TTC549 (cell line): ENCODE data around the gene TMEFF2.

Source experiments
- FAIRE-seq: peaks from 2 replicates; lab custom pipeline; 2012; peaks lifted over from hg19 to GRCh38; lab: Jason Lieb, UNC

The TMEFF2 gene

DNA sequence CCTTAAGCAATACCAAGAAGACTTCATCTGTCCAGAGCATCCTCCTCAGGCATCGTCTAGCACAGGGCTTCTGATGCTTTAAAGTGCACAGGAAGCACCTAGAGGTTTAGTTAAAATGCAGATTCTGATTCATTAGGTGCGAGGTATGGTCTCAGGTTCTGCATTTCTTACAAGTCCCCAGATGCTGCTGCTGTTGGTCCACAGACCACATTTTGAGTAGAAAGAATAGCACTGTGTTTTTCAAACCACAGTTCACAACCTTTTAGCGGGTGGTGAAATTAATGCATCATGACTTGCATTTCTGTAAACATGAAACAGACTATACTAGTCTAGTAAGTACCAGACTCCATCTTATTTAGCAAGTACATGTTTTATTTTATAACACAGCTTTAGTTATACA is 134.6 kb downstream of the TMEFF2 start:
- no peak for FAIRE-seq

DNA sequence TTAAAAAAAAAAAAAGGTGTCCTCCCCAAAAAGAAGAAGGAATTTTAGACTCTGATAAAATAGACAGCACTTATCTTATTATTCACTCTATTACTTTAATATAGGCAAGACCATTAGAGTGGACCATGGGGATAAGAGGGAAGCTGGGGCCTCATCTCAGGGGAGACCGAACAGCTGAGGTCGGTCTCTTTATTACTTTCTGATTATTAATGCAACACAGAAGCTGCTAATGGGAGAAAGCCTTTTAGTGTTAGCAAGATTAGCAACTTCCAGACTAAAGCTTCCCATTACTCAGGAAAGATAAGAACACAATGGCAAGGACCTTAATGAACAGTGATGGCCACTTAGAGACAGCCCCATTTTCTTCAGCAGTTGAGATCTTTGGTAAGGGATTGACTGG is 135.5 kb downstream of the TMEFF2 start:
- no peak for FAIRE-seq

DNA sequence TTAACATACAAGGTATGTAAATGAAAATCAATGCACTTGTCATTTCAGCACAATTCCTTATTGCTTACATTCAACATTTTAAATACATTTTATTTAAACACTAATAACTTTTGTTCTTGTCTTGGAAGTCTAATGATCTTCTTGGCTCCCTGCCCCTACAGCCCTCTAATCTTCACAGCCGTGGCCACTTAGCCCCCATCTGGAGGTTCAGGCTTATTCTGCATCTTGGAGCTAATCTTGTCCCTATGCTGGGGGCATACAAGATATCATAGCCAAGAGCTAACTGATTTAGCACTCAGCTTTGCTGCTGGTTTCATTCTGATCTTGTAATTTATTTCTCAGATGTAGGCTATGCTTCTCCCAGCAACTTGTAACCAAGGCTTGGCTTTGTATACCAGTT is 140.8 kb downstream of the TMEFF2 start:
- no peak for FAIRE-seq

DNA sequence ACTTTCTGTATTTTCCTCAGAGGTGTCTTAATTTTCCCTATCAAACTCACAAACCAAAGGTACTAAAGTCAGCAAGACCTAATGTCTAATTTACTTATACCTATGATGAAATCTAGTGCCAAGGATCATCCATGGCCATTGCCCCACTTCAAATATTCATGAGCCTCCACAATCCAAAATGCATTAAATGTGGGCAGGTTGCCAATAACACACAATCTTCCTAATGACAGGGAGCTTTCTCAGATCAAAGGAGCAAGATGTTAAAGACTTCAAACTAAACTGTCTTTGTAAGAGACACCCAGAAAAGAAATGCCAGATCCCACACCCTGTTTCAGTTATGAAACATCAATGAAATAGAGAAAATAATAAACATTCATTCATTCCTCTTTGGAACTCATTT is 143.2 kb downstream of the TMEFF2 start:
- FAIRE-seq = no peak

DNA sequence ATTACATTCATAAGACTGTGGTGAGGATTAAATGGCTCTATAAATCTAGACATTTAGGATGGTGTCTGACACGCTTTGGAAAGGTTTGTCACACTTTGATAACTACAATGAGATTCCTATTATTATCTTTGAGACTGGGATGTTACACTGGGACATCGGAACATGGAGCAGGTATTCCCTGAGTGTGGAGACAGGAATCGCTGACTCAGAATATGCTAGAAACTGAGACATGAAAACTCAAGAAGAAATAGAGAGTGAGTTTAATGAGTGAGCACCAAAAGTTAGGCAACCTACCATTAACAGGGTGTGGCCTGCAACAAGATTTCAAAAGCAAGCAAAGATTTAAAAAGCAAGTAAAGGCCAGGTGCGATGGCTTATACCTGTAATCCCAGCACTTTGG is 145.4 kb downstream of the TMEFF2 start:
- no peak for FAIRE-seq

DNA sequence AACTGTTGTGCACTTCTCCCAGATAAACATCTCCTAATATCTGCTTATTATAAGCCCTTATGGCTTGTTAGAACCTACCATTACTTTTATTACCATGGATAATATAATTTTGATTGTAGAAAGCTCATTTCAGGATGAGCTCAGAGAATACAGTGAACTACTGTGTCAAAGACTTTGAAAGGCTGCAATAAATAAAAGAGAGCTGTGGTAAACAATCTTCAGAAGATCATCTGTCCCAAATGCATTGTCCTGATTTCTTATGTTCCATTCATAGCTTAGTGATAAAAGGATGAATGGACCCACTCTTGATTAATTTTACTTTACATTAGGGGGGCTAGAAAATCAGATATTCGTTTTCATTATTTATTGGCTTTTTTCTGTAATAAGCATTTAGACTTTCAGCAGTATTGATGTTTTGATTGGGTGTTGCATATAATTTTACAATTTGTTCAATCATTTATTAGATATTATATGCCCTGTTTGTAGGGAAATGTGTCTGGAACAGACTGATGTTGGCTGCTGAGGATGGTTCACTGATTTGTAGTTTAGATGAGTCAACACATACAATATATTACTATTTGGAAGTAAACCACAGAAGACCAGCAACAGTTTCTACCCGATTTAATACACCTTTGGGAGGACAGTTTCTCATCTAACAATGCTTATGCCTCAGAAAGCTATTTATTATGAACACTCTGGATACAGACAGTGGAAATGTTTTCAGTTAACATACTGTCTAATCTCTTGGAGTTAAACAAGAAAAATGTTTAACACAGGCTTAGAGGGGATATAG is 147.2 kb downstream of the TMEFF2 start:
- FAIRE-seq = no peak

DNA sequence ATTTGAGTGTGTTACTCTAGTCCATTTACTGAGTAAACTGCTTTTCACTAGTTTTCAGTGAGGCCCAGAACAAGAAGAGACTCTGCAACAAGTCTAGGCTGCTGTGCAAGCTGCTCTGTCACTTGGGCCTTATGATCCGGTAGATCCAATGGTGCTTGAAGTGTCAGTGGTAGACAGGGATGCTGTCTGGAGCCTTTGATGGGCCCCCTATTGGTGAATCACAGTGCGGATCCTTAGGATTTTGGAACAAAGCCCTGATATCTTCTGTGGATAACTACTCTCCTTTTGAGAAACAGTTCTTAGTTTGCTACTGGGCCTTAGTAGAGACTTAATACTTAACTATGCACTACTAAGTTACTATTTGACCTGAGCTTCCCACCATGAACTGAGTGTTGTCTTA is 150.2 kb downstream of the TMEFF2 start:
- no peak for FAIRE-seq

DNA sequence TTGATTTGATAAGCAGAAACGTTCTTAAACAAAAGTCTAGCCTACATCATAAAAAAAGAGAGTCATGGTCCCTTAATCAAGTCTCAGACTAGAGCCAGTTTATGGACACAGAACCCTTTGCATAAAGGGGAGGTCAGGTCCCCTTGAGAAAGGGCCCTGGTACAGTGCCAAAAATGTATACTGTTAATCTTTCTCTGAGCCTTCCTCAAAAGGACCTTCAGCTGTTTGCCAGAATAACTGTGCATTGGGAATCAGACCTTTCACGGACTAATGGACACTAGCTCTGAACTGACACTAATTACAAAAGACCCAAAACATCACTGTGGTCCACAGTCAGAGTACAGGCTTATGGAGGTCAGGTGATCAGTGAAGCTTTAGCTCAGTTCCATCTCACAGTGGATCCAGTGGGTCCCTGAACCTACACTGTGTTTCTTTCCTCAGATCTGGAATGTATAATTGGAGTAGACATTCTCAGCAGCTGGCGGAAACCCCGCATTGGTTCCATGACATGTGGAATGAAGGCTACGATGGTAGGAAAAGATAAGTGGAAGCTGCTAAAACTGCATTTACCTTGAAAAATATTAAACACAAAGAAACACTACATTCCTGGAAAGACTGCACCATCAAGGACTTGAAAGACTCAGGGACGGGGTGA is 151.4 kb downstream of the TMEFF2 start:
- FAIRE-seq = no peak

DNA sequence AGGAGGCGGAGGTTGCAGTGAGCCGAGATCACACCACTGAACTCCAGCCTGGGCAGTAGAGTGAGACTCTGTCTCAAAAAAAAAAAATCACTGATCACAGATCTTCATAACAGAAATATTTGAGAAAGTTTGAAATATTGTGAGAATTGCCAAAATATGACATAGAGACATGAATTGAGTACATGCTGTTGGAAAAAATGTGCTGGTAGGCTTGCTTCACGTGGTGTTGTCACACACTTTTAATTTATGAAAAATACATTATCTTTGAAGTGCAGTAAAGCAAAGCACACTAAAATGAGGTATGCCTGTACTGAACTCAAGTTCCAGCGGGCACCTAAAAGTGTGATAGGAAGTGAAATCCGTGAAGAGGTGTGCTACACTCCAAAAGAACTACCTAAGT is 152.6 kb downstream of the TMEFF2 start:
- no peak for FAIRE-seq

DNA sequence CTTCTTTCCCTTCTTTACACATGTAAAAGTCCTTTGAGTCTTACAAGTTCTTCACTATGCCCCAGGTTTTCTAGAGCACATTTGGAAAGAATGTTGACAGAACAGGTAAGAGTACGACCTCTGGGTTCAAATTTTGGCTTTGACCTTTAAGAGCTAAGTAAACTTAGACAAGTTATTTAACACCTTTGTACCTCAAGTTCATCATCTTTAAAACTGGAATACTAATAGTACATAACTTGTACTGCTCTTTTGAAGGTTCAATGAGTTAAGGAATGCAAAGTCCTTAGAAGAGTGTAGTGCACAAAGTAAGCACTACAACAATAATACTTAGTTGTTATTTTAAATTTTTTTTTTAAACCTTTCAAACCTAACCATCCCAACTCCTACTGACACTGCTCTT is 156.6 kb downstream of the TMEFF2 start:
- no peak for FAIRE-seq

DNA sequence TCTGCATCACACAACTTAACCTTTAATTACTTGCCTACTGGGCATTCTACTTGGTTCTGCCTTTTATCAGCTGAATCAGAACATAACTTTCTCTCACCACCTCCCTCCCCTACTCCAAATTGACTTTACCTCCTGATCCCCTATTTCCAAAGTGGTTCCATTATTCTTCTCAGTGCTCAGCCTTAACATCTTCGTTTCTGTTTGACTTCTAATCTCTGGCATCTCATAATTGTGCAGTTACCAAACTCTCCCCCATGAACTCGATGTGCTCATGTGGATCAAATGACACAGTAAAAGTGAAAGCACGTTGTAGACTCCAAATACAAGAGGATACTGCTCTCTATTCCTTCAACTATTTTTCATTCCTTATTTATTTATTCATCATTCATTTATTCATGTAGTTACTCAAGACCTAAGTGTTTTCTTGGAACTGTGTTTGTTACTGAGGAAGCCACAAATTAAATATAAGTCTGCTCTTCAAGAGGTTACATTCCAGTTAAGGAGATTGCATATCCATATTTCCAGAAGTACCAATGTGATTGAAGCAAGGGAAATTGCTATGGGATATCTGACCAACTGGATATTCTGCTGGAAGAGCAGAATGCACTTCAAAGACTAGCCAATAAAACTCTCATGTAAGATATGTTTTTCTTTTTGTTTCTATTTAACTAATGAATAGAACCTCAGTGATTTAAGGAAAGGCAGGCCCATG is 158.8 kb downstream of the TMEFF2 start:
- no peak for FAIRE-seq

DNA sequence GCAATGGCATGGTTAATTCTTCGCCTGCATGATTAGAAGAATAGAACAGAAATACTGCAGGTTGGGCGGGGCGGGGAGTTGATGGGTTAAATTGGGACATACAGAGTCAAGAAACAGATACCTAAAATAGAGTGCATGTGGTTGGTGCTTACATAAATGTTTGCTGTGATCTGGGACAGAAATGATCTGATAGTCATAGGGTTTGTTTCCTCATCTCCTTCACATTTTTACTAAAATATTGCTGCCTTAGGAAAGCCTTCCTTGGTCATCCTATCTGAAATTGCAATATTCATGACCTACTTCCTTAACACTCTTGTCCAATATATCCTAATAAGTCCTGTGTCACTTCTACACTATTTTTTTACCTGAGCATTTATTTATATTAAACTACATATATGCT is 163.9 kb downstream of the TMEFF2 start:
- FAIRE-seq = no peak

DNA sequence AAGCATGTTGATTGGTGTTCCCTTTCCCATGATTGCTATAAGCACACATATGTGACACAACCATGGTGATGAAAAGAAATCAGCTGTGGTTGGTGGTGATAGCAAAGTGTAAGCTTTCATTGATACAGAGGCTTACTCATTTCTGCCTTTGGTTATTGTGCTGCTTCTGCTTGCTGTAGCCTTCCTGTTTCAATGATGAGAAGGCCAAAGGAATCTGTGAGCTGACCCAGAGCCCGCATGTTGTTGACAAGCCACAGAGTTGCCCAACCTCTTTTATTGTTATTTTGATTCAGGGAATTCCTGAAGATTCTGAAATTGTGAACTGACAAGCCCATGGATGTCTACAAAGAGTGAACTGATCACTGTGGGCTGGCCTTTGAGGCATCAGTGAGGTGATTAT is 164.4 kb downstream of the TMEFF2 start:
- FAIRE-seq = no peak

DNA sequence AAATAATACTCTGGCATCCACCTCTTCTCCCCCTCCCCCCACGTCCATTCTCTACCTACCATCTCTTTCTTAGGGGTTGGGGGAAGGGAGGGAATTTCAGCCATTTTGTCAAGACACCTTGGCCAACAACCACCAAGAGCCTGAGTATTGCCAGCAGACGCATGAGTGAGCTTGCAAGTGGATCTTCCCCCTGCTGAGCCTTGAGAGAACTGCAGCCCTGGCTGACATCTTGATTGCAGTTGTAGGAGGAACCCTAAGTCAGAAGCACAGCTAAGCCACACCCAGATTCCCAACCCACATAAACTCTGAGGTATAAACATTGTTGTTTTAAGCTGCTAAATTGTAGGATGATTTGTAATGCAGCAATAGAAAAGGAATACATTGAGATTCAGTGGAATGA is 165.6 kb downstream of the TMEFF2 start:
- FAIRE-seq = no peak

DNA sequence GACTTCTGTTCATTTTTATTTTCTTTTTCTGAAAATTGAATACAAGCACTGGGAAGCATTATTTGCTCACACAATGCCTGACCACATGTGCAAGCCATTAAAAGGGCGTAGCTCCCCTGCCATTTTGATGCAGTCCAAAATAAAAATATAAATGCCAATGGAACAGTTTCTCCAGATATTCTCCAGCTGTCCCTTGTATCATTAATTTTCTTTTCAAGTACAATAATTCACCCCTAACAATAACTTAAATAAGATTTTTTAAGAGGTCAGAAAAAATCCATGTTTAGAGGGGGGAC is 168.0 kb downstream of the TMEFF2 start:
- no peak for FAIRE-seq

DNA sequence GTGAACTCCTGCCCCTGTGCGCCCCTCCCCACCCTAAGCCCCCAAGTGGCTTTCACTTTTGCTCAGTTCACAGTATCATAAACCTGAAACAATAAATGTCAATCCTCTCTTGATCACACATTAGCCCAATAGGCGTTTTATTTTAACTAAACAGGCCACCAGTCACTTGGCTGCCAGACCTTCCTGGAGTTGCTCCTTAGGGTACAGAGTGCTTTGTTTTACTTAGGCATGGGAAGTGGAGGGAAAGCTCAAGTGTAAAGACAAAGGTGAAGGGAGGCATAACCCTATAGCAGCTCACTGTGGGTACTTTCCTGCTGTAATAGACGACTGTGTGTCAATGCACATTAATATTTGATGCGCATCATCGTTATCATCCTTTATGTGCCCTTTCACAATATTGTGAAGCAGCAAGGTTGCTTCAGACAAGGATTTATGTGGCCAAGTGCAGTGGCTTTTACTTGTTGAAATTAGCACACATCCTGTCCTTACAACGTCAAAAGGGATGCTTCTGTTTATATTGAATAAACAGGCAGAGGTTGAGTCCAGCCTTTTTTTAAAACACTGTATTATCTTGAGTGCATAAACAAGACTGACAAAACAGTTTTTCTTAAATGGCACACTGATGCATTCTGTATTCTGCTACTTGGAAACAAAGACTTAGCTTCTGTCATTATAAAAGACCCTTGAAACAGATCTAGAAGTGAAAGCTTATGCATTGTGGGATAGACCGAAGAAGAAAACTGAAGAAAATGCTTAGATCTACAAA is 168.5 kb downstream of the TMEFF2 start:
- FAIRE-seq = no peak

DNA sequence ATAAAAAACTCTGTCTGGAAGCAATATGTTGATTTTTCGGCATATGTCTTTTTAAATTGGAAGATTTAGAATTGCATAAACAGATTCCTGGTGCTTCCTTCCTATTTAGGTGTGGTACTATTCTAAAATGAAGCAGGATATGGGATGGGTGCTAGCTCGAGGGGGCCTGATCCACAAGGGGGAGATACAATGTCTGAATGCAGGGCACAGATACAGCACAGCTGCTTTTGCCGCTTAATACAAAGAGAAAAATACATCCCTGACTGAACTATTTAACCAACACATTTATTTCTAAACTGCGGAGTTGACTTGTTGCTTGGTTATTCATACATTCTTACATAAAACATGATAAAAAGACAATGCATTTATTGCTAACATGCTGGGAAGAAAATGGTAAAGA is 169.1 kb downstream of the TMEFF2 start:
- FAIRE-seq = no peak

DNA sequence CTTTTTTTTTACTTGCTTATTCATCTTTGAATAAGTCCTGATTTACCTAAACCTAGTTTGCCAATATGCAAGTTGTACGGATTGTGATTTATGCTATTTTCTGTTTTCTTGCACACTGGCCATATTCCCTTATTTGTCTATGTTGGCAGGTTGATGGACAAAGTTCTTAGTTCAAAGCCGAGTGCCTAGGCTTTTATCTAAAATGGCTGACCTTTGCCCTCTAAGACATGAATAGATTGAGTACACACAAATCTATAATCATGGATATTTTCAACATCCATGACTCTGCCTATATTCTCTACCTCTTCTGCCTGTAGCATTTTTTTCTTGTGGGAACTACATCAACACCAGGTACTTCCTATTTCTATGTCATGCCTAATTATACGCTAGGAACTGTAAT is 171.7 kb downstream of the TMEFF2 start:
- no peak for FAIRE-seq

DNA sequence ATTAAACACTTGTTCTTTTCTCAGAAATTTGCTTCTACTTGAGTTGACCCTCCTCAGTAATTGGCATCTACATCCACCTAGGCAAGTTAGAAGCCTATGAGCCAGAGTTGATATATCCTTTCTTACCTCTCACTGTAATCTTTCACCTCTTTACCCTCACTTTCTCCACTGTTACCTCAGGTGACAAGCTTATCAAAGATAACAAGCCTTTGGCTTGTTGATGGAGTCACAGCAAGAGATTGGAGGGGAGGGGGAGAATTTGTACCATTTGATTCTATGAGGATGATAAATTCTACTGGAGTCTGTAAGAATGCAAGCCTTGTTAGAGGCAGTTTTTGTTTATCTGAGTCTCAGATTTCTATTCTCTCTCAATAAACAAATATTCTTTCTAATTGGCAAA is 176.9 kb downstream of the TMEFF2 start:
- FAIRE-seq = no peak

DNA sequence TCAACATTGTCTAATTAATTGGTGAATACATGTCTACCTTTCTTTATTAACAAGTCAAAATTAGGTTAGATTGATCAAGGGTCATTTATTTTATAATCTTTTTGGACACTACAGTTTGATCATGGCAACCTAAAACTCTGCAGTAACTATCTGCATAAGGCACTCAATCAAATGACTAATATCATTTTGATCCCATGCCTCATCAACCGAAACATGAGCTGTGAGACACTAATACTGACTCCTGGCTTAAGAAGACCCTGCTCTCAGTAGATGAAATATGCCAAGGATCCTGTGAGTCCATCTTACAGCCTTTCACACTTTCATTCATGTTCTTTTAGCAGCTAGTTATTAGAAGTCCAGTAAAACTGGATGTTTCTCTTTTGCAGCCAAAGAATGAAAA is 178.5 kb downstream of the TMEFF2 start:
- FAIRE-seq = no peak

DNA sequence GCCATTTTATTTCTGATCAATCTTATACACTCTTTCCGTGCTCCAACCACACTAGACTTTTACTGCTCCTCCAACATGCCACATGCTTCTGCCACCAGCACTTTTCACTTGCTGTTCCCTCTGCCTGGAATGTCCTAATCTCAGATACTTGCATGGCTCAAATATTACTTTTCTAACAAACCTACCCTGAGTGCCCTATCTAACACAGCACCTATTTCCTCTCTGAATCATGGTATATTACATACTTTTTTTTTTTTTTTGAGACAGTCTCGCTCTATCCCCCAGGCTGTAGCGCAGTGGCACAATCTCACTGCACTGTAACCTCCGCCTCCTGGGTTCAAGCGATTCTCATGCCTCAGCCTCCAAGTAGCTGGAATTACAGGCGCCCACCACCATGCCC is 181.5 kb downstream of the TMEFF2 start:
- no peak for FAIRE-seq

DNA sequence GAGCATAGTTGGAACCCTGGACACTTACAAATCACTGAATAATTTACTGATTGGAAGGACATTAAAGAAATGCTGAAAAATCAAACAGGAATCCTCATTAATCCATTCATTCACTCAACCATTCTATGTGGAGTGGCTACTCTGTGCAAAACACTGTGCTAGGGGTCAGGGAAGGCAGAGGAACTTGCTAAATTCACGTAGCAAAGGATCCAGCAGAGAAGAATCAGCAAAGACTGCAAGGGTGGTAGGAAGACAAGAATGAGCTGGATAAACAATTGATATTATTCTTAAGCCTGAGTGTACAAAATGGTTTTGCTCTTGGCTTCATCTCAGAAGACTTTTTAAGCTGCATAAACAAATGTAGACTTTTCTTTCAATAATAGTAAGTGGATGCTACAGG is 183.5 kb downstream of the TMEFF2 start:
- no peak for FAIRE-seq

DNA sequence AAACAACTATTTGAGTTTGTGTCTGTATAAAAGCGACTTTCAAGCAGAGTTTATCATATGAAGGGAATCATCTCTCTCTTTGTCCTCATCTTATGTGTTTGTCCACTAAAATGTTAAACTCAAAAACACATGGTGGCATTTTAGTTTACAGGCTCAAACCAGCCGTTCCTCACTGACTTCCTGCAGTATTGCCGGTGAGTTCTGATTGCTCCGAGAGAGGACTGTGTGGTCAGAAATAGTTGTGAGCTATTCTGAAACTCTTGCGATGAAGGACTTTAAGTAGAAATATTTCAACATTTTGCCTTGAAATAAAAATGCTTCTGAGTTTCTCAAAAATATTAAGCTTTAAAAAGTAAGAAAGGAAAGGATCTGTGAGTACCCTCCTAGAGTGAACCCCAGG is 184.7 kb downstream of the TMEFF2 start:
- no peak for FAIRE-seq
